Endothelial cell of umbilical vein (primary cell): ENCODE results near the gene OR6C65. TPM values are rescaled to one million over a fixed set of nuclear protein-coding genes. Genes with fewer than 3 reads are reported as not detected.

ENCODE experiments used
- BruUV-seq: library from RNA; stranded (reverse); fragments of 400-500 nt; replicated peaks from 2 replicates; lab custom pipeline; 2021; lab: Mats Ljungman, UMichigan
- CTCF ChIA-PET: fragments of 300-600, 350-600 bp; sonication (Branson Sonifier 250); formaldehyde crosslinking; loops from one replicate; lab custom pipeline; 2021; ENCODE audit warnings: antibody characterized with exemption, inconsistent platforms; lab: Charles Lee
- POLR2A ChIA-PET: fragments of 300-600, 350-600 bp; sonication (Branson Sonifier 250); formaldehyde crosslinking; loops from one replicate; lab custom pipeline; 2021; ENCODE audit warnings: antibody characterized with exemption, inconsistent platforms; lab: Charles Lee
- DNase-seq: peaks from one replicate; pipeline ENCODE4 v3.0.0-alpha.2; 2011; ENCODE audit warnings: low read depth, low spot score
- FAIRE-seq: peaks from 2 replicates; lab custom pipeline; 2011; peaks lifted over from hg19 to GRCh38; lab: Jason Lieb, UNC
- H2AFZ ChIP-seq: 2 replicates; pipeline ENCODE4 v1.6.0; 2012; ENCODE audit warnings: low read depth, low read length, control low read depth, inconsistent platforms
- H3K27ac ChIP-seq: 2 replicates; pipeline ENCODE4 v1.5.1; 2011; ENCODE audit warnings: low read depth, mild to moderate bottlenecking, control low read depth, low read length, moderate library complexity; ENCODE audit not compliant: insufficient read depth
- H3K27me3 ChIP-seq, 2 experiments: 2 replicates each; pipeline versions ENCODE4 v1.6.0 to v1.6.1; 2011; ENCODE audit warnings: low read length in 2 of 2, mixed read lengths in 1 of 2; ENCODE audit not compliant: control insufficient read depth in 2 of 2, insufficient read depth in 2 of 2
- H3K36me3 ChIP-seq, 2 experiments: 2 replicates in 1 of 2; 3 replicates in 1 of 2; pipeline ENCODE4 v1.5.1; 2011; ENCODE audit warnings: low read length in 2 of 2, mild to moderate bottlenecking in 1 of 2, moderate library complexity in 1 of 2; ENCODE audit not compliant: control insufficient read depth in 2 of 2, insufficient read depth in 2 of 2; ENCODE audit errors: extremely low read depth in 1 of 2
- H3K4me1 ChIP-seq: 3 replicates; pipeline ENCODE4 v1.5.1; 2011; ENCODE audit warnings: mild to moderate bottlenecking, low read length; ENCODE audit not compliant: control insufficient read depth, insufficient read depth; ENCODE audit errors: extremely low read depth
- H3K4me2 ChIP-seq: 2 replicates; pipeline ENCODE4 v1.6.1; 2011; ENCODE audit warnings: low read length, control low read depth, mixed read lengths; ENCODE audit not compliant: insufficient read depth
- H3K4me3 ChIP-seq, 3 experiments: fragments of 200-600 bp in 1 of 3; sonication (generic), shearing (Covaris generic) in 1 of 3; replicated peaks in 1 of 3; 2 replicates each; pipeline ENCODE4 v1.5.1; 2011 to 2016; ENCODE audit warnings: control low read depth in 3 of 3, low read length in 3 of 3, mild to moderate bottlenecking in 2 of 3, inconsistent platforms in 1 of 3, low read depth in 1 of 3, moderate library complexity in 1 of 3; ENCODE audit not compliant: insufficient read depth in 1 of 3
- H3K79me2 ChIP-seq: 2 replicates; pipeline ENCODE4 v1.6.0; 2012; ENCODE audit warnings: low read length, inconsistent platforms; ENCODE audit not compliant: control insufficient read depth, insufficient read depth
- H3K9ac ChIP-seq: replicated peaks from 2 replicates; pipeline ENCODE3; 2011; ENCODE audit warnings: low read length, control low read depth; ENCODE audit not compliant: insufficient read depth; ENCODE audit errors: extremely low read depth
- H3K9me1 ChIP-seq: replicated peaks from 3 replicates; pipeline ENCODE4 v1.6.0; 2011; ENCODE audit warnings: mild to moderate bottlenecking, low read length; ENCODE audit not compliant: control insufficient read depth, insufficient read depth; ENCODE audit errors: extremely low read depth
- H3K9me3 ChIP-seq: replicated peaks from 2 replicates; pipeline ENCODE4 v1.5.1; 2012; ENCODE audit warnings: low read length, inconsistent platforms; ENCODE audit not compliant: control insufficient read depth, insufficient read depth
- H4K20me1 ChIP-seq: replicated peaks from 2 replicates; pipeline ENCODE3; 2011; ENCODE audit warnings: mild to moderate bottlenecking, low read length; ENCODE audit not compliant: control insufficient read depth, insufficient read depth; ENCODE audit errors: extremely low read depth
- EZH2 ChIP-seq: IDR thresholded peaks from 2 replicates; pipeline ENCODE4 v1.6.1; 2012; ENCODE audit warnings: borderline replicate concordance, low read depth, mild to moderate bottlenecking, moderate library complexity, low read length, inconsistent platforms; ENCODE audit not compliant: severe bottlenecking
- FOS ChIP-seq: IDR thresholded peaks from 2 replicates; pipeline ENCODE4 v1.6.1; 2011; ENCODE audit warnings: mild to moderate bottlenecking, low read length, moderate library complexity, borderline replicate concordance; ENCODE audit not compliant: insufficient read depth
- GATA2 ChIP-seq: IDR thresholded peaks from 2 replicates; pipeline ENCODE4 v1.7.0; 2011; ENCODE audit warnings: low read depth, mild to moderate bottlenecking, moderate library complexity, mixed read lengths, low read length; ENCODE audit not compliant: insufficient read length, insufficient read depth
- JUN ChIP-seq: IDR thresholded peaks from 2 replicates; pipeline ENCODE4 v1.6.1; 2011; ENCODE audit warnings: borderline replicate concordance, low read depth; ENCODE audit not compliant: insufficient read length, insufficient read depth
- MYC ChIP-seq: IDR thresholded peaks from one replicate; pipeline ENCODE4 v1.6.1; 2011; ENCODE audit warnings: mild to moderate bottlenecking, low read depth, low read length
- POLR2A ChIP-seq: IDR thresholded peaks from 2 replicates; pipeline ENCODE4 v1.6.1; 2012; ENCODE audit warnings: low read depth, mild to moderate bottlenecking, control low read depth, low read length
- POLR2AphosphoS5 ChIP-seq: IDR thresholded peaks from 2 replicates; pipeline ENCODE4 v1.6.1; 2012; ENCODE audit warnings: low read depth, mild to moderate bottlenecking, control low read depth, low read length, moderate library complexity; ENCODE audit not compliant: insufficient read depth
- dilution Hi-C: fragments of 300-500 bp; cut with MboI; formaldehyde crosslinking; loops from one replicate; pipeline ENCODE4 v1.15.0; 2019; ENCODE audit warnings: low sequenced_read_pairs; ENCODE audit not compliant: extremely low pct_ligation_motif_present
- intact Hi-C: fragments of 100-400 bp; cut with micrococcal nuclease; formaldehyde crosslinking; loops from one replicate; pipeline ENCODE4 v1.10.0; 2022
- polyA plus RNA-seq, 4 experiments: library from polyadenylated mRNA; depleted of rRNA in 3 of 4; stranded (reverse) in 3 of 4; unstranded in 1 of 4; fragments of >200 nt; gene quantifications; 2 replicates each; pipeline versions ENCODE4 v1.2.1 to v1.2.3, GENCODE V29; 2011 to 2012; ENCODE audit warnings: missing spikeins in 1 of 4
- total RNA-seq: library from RNA; stranded (reverse); gene quantifications from 2 replicates; pipeline ENCODE4 v1.2.3, GENCODE V29; 2021
- TF ChIP-seq, protein P1 (sequence below): IDR thresholded peaks from 2 replicates; pipeline ENCODE4 v1.6.1; 2011; ENCODE audit not compliant: insufficient read depth, insufficient read length
- TF ChIP-seq, protein P2 (sequence below), 2 donors: IDR thresholded peaks; 1 replicate in 1 of 2; 2 replicates in 1 of 2; pipeline ENCODE4 v1.5.1; 2011; ENCODE audit warnings: low read length in 2 of 2, mild to moderate bottlenecking in 2 of 2, moderate library complexity in 2 of 2, control low read depth in 1 of 2, inconsistent platforms in 1 of 2, low read depth in 1 of 2; ENCODE audit not compliant: insufficient read depth in 1 of 2; ENCODE audit errors: extremely low read depth in 1 of 2

The OR6C65 gene
- total and polyA plus RNA-seq, 2 donors (not counting 3 experiments of a cell fraction or from before 2014, with no cell fraction given), result not detected

DNA sequence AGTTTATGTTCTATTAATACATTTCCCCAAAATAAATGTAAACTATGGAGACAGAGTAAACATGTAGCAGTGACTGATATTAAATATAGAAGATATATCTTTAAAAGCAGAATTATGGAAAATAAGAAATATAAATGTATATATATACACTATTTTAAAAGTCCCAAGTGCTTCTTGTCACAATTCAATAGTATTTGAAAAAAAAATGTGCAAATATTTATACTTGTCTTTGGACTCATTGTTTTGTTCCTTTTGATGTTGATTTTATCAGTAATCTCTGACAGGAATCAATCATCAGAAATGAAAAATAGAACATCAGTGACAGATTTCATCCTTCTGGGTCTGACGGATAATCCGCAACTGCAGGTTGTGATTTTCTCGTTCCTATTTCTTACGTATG, 25.6 kb downstream of the OR6C65 start, which contains the start of gene OR6C76:
Gene OR6C76, plus strand, starts transcription at position 301 of the 400 bp plus-strand sequence. Its CDS starts 0 bp downstream, at position 301.
- dilution Hi-C loops, result no loop called here
- Histone ChIP-seq H3K4me2 (no peak within 1 kb of the TSS), H3K79me2 (no peaks in the 10 kb centered on the region), H3K4me1 (no peaks in the 10 kb centered on the region), H3K27ac (no peak within 1 kb of the TSS), H3K9ac (no peak within 1 kb of the TSS), H4K20me1 (no peaks in the 10 kb centered on the region), H3K36me3 (no peaks in the 10 kb centered on the region), H2AFZ (no peak within 1 kb of the TSS), H3K4me3 (no peak within 1 kb of the TSS), H3K9me3 (no peaks in the 10 kb centered on the region), H3K9me1 (no peaks in the 10 kb centered on the region), H3K27me3 (no peaks in the 10 kb centered on the region)
- no peak for FAIRE-seq
- DNase-seq, result no peak
- no TSS peak for BruUV-seq
- ChIA-PET CTCF (no interaction called here), POLR2A (no interaction called here)
- TF ChIP-seq MYC (no peak), FOS (no peak), POLR2AphosphoS5 (no peak), POLR2A (no peak), JUN (no peak), GATA2 (no peak), EZH2 (no peak)
- TF ChIP-seq, protein P1, sequence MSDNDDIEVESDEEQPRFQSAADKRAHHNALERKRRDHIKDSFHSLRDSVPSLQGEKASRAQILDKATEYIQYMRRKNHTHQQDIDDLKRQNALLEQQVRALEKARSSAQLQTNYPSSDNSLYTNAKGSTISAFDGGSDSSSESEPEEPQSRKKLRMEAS, result no peak
- TF ChIP-seq, protein P2, sequence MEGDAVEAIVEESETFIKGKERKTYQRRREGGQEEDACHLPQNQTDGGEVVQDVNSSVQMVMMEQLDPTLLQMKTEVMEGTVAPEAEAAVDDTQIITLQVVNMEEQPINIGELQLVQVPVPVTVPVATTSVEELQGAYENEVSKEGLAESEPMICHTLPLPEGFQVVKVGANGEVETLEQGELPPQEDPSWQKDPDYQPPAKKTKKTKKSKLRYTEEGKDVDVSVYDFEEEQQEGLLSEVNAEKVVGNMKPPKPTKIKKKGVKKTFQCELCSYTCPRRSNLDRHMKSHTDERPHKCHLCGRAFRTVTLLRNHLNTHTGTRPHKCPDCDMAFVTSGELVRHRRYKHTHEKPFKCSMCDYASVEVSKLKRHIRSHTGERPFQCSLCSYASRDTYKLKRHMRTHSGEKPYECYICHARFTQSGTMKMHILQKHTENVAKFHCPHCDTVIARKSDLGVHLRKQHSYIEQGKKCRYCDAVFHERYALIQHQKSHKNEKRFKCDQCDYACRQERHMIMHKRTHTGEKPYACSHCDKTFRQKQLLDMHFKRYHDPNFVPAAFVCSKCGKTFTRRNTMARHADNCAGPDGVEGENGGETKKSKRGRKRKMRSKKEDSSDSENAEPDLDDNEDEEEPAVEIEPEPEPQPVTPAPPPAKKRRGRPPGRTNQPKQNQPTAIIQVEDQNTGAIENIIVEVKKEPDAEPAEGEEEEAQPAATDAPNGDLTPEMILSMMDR (IDR thresholded peaks at IDR 0.05; ENCODE audit: extremely low read depth in 1 of 2, insufficient read depth in 1 of 2, low read depth in 1 of 2, low read length in 2 of 2), result no peak
- intact Hi-C loops, result no loop called here
